GM23338 (cell line): ENCODE measurements around the gene AXL. TPM values are rescaled to one million over a fixed set of nuclear protein-coding genes. Genes with fewer than 3 reads are reported as not detected.

Experiments used
- ATAC-seq: fragments of 200-7000 bp; cut with Tn5 transposase; 3 replicates; pipeline ENCODE4 v1.9.1; 2020
- DNase-seq: peaks from one replicate; pipeline ENCODE4 v3.0.0-alpha.2; 2015; ENCODE audit warnings: low spot score
- H2AFZ ChIP-seq: fragments of 200-600 bp; sonication (generic); 2 replicates; pipeline ENCODE4 v1.8.0; 2016; ENCODE audit warnings: antibody characterized with exemption, mild to moderate bottlenecking, moderate library complexity
- H3F3A ChIP-seq: fragments of 200-600 bp; sonication (generic); replicated peaks from 2 replicates; pipeline ENCODE4 v1.8.0; 2017; ENCODE audit warnings: antibody characterized with exemption, mixed run types, low read depth
- H3K27ac ChIP-seq: fragments of 200-600 bp; sonication (generic); 2 replicates; pipeline ENCODE4 v1.6.1; 2016; ENCODE audit warnings: low read depth
- H3K27me3 ChIP-seq: fragments of 200-600 bp; sonication (generic); 2 replicates; pipeline ENCODE4 v1.8.0; 2016; ENCODE audit warnings: mild to moderate bottlenecking, mixed run types, moderate library complexity; ENCODE audit not compliant: insufficient read depth
- H3K36me3 ChIP-seq: fragments of 200-600 bp; sonication (generic); 2 replicates; pipeline ENCODE4 v1.8.0; 2016; ENCODE audit warnings: mild to moderate bottlenecking; ENCODE audit not compliant: insufficient read depth
- H3K4me1 ChIP-seq: fragments of 200-600 bp; sonication (generic); 2 replicates; pipeline ENCODE4 v1.8.0; 2016; ENCODE audit warnings: mild to moderate bottlenecking, moderate library complexity; ENCODE audit not compliant: insufficient read depth
- H3K4me2 ChIP-seq: fragments of 200-600 bp; sonication (generic); 2 replicates; pipeline ENCODE4 v1.7.1; 2017; ENCODE audit warnings: mixed run types
- H3K4me3 ChIP-seq: fragments of 200-600 bp; sonication (generic); 2 replicates; pipeline ENCODE4 v1.6.1; 2016; ENCODE audit warnings: mixed run types
- H3K79me2 ChIP-seq: fragments of 200-600 bp; sonication (generic); replicated peaks from 2 replicates; pipeline ENCODE4 v1.8.0; 2017; ENCODE audit warnings: mild to moderate bottlenecking; ENCODE audit not compliant: insufficient read depth
- H3K9me2 ChIP-seq: fragments of 200-600 bp; sonication (generic); 2 replicates; pipeline ENCODE4 v1.8.0; 2017; ENCODE audit not compliant: insufficient read depth
- H4K20me1 ChIP-seq: fragments of 200-600 bp; sonication (generic); replicated peaks from 2 replicates; pipeline ENCODE4 v1.8.0; 2017; ENCODE audit warnings: mild to moderate bottlenecking; ENCODE audit not compliant: insufficient read depth
- H3K27ac Mint-ChIP-seq: 2 replicates; pipeline ENCODE4 v1.8.0; 2020; ENCODE audit warnings: inconsistent platforms, mild to moderate bottlenecking, moderate library complexity, mixed read lengths
- H3K27me3 Mint-ChIP-seq: 3 replicates; pipeline ENCODE4 v1.8.0; 2022; ENCODE audit warnings: low read depth, mild to moderate bottlenecking, moderate library complexity, mixed read lengths, inconsistent platforms; ENCODE audit not compliant: insufficient read depth, poor library complexity
- H3K36me3 Mint-ChIP-seq: 3 replicates; pipeline ENCODE4 v1.8.0; 2021; ENCODE audit warnings: low read depth, mild to moderate bottlenecking, inconsistent platforms, moderate library complexity, mixed read lengths
- H3K4me1 Mint-ChIP-seq: 3 replicates; pipeline ENCODE4 v1.8.0; 2020; ENCODE audit warnings: mild to moderate bottlenecking, inconsistent platforms, mixed read lengths
- H3K4me3 Mint-ChIP-seq: 3 replicates; pipeline ENCODE4 v1.8.0; 2021; ENCODE audit warnings: moderate library complexity, mild to moderate bottlenecking, inconsistent platforms, mixed read lengths
- H3K9me3 Mint-ChIP-seq: 3 replicates; pipeline ENCODE4 v1.8.0; 2020; ENCODE audit warnings: moderate library complexity, mild to moderate bottlenecking, inconsistent platforms, mixed read lengths
- CREB1 ChIP-seq: fragments of 250-450 bp; sonication (Bioruptor Pico); IDR thresholded peaks from 2 replicates; pipeline ENCODE4 v1.5.0; 2020; ENCODE audit warnings: low read depth, mild to moderate bottlenecking, moderate library complexity
- EZH2 ChIP-seq: fragments of 200-600 bp; sonication (generic); IDR thresholded peaks from one replicate; pipeline ENCODE4 v1.8.0; 2017; ENCODE audit warnings: antibody characterized with exemption, mild to moderate bottlenecking, low read depth; ENCODE audit not compliant: unreplicated experiment
- EZH2phosphoT487 ChIP-seq: fragments of 200-600 bp; sonication (generic); IDR thresholded peaks from one replicate; pipeline ENCODE4 v1.8.1; 2018; ENCODE audit warnings: antibody characterized with exemption; ENCODE audit not compliant: unreplicated experiment
- POLR2AphosphoS5 ChIP-seq: IDR thresholded peaks from 2 replicates; pipeline ENCODE4 v1.6.1; 2016; ENCODE audit warnings: antibody characterized with exemption, low read depth
- REST ChIP-seq: IDR thresholded peaks from one replicate; pipeline ENCODE4 v1.6.1; 2018; ENCODE audit warnings: antibody characterized with exemption; ENCODE audit not compliant: unreplicated experiment
- STAT1 ChIP-seq: IDR thresholded peaks from one replicate; pipeline ENCODE4 v1.6.1; 2016; ENCODE audit warnings: antibody characterized with exemption; ENCODE audit not compliant: unreplicated experiment
- ZNF114 ChIP-seq: fragments of 250-450 bp; sonication (Bioruptor Pico); IDR thresholded peaks from 2 replicates; pipeline ENCODE4 v1.5.0; 2020; ENCODE audit warnings: mild to moderate bottlenecking, moderate library complexity
- ZNF331 ChIP-seq: fragments of 250-450 bp; sonication (Bioruptor Pico); IDR thresholded peaks from 2 replicates; pipeline ENCODE4 v1.5.0; 2020; ENCODE audit warnings: low read depth, mild to moderate bottlenecking, moderate library complexity
- ZNF462 ChIP-seq: fragments of 250-450 bp; sonication (Bioruptor Pico); IDR thresholded peaks from 2 replicates; pipeline ENCODE4 v1.5.0; 2020; ENCODE audit warnings: mild to moderate bottlenecking, moderate library complexity
- polyA plus RNA-seq: library from polyadenylated mRNA; unstranded; fragments of >200 nt; fragmentation: Nextera tagmentation; extraction: Ambion mirVana; gene quantifications from 2 replicates; pipeline ENCODE4 v1.2.1, GENCODE V29; 2016
- total RNA-seq: library from RNA; depleted of rRNA; stranded (reverse); fragments of >200 nt; shearing (Covaris generic); gene quantifications from 2 replicates; pipeline ENCODE4 v1.2.3, GENCODE V29; 2014

The AXL gene
- total and polyA plus RNA-seq, 2 experiments from 2014 or later = 9.0 to 28.4 TPM

GRCh38 chr19:41239961-41240574 lies 21.0 kb downstream of the AXL start:
- Mint-ChIP-seq H3K27ac (no peak overlapping the region), H3K4me1 (no peaks in the 10 kb centered on the region), H3K9me3 (no peaks in the 10 kb centered on the region), H3K4me3 (no peak overlapping the region), H3K36me3 (peaks cover 2% of the 10 kb centered on the region; the same call in 1 of the 3 replicates), H3K27me3 (no peaks in the 10 kb centered on the region)
- no peak for DNase-seq
- H4K20me1 ChIP-seq = no peaks in the 10 kb centered on the region
- H3K4me1 ChIP-seq = no peaks in the 10 kb centered on the region
- no peak overlapping the region for H3K4me3 ChIP-seq
- ATAC-seq = no peak
- H3K36me3 ChIP-seq = no peaks in the 10 kb centered on the region; the same call in none of the 2 replicates
- no peaks in the 10 kb centered on the region for H3K79me2 ChIP-seq
- H3K9me2 ChIP-seq = no peaks in the 10 kb centered on the region
- no peaks in the 10 kb centered on the region for H3K27me3 ChIP-seq
- TF ChIP-seq EZH2phosphoT487 = no peak
- no peak for TF ChIP-seq EZH2
- no peak for TF ChIP-seq REST
- H3F3A ChIP-seq = no peaks in the 10 kb centered on the region
- no peak overlapping the region for H3K27ac ChIP-seq
- H3K4me2 ChIP-seq = no peak overlapping the region
- H2AFZ ChIP-seq = no peak overlapping the region

- no peaks in the 10 kb centered on the region for H3K27me3 ChIP-seq
- no peak overlapping the region for H2AFZ ChIP-seq
- H3F3A ChIP-seq = no peaks in the 10 kb centered on the region
- ATAC-seq = no peak
- H3K79me2 ChIP-seq = no peaks in the 10 kb centered on the region
- H3K9me2 ChIP-seq = no peaks in the 10 kb centered on the region
- no peak overlapping the region for H3K27ac ChIP-seq
- Mint-ChIP-seq H3K4me1 (no peaks in the 10 kb centered on the region), H3K27me3 (peaks cover 2% of the 10 kb centered on the region), H3K9me3 (no peaks in the 10 kb centered on the region), H3K27ac (no peak overlapping the region), H3K36me3 (peaks cover 9% of the 10 kb centered on the region), H3K4me3 (no peak overlapping the region)
- H3K4me1 ChIP-seq = no peaks in the 10 kb centered on the region
- no peaks in the 10 kb centered on the region for H4K20me1 ChIP-seq
- H3K4me2 ChIP-seq = no peak overlapping the region
- H3K36me3 ChIP-seq = peaks cover 3% of the 10 kb centered on the region
- DNase-seq = no peak
- no peak overlapping the region for H3K4me3 ChIP-seq
- no peak for TF ChIP-seq STAT1
- TF ChIP-seq EZH2 = no peak
- TF ChIP-seq ZNF114 (CRISPR knock-in tag) = no peak
- no peak for TF ChIP-seq ZNF331 (CRISPR knock-in tag)
- TF ChIP-seq ZNF462 = no peak
- TF ChIP-seq CREB1 = no peak
- no peak for TF ChIP-seq POLR2AphosphoS5
Measured at GRCh38 chr19:41241859-41242258, 22.8 kb downstream of the AXL start.
